Dedifferentiated amniotic fluid mesenchymal stem cell (primary cell): Measurements from ENCODE around the gene CYP4F11.
"Not testable (repeated sequence)": the region's sequence is repeated elsewhere in the genome, so short reads cannot be mapped to it uniquely, and the experiment has no call there.

Experiments used
- DNase-seq: peaks from one replicate; pipeline ENCODE4 v3.0.0-alpha.2; 2016; ENCODE audit errors: extremely low spot score

Gene CYP4F11

DNA sequence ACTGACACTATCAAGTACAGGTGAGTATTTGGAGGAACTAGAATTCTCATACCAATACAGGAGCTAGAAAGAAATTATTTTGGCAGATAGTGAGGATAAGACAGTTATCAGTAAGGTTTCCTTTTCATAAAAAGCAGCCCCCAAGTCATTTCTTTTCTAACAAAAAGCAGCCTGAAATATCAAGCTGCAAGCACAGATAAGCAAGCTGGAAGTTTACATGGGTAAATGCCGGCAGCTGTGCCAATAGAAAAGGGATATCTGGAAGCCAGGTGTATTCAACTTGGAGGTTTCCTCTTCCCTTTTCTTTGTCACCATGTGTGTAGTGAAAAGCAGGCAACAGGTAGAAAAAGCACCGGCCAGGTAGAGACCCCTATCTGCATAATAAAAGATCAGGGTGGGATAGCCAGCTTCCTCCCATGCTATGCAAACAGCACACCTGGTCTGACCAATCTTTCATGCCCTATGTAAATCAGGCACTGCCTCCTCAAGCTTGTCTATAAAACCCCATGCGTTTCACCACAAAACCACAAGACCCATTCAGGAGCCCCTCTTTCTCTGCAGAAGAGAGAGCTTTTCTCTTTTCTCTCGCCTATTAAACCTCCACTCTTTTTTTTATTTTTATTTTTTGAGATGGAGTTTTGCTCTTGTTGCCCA lies 59.4 kb downstream of the CYP4F11 start:
- no peak for DNase-seq

DNA sequence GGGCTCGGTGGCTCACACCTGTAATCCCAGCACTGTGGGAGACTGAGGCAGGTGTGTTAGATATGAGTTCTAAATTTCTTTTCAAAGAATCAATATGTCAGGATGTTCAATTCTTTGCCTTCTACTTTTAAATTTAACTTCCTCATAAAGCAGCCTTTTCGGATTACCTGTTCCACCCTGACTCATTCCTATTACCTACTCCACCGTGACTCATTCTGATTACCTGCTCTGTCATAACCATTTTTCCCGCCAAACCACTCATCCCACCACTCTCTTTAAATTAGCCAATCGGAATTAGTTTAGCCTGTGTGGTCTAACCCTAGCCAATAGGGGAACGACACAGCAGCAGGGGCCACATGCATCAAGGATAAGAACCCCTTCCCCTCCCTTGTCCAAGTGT lies 60.6 kb downstream of the CYP4F11 start:
- not testable (repeated sequence) for DNase-seq

DNA sequence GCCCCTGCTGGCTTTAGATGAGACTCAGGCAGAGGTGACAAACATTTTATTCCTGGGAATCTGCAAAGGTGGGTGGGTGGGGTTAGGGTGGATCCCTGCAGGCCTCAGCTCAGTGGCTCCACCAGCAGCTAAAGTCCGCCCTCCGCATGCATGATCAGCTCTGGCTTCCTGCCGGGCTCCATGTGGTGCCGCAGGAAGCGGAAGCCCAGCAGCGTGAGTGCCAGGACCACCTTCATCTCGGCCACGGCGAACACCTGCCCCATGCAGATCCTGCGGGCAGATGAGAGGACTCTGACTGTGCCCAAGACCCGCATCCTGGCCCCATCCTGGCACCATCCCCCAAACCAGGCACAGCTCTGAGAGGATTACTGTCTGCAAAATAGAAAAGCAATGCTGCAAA lies 62.8 kb downstream of the CYP4F11 start:
- DNase-seq, result no peak

DNA sequence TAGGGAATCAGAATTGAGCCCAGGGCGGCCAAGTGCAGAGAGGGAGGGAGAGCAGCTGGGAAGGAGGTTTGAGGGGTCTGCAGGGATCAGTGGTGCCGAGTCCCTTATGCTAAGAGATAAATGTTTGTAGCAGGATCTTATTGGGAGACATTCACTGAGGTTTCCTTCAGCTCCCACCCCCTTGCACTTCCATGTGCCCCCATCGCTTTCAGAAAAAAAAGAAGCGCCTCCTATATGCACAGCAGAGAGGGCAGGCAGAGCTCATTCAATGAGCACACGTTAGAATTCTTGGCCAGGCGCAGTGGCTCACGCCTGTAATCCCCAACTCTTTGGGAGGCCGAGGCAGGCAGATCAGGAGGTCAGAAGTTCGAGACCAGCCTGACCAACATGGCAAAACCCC lies 64.5 kb downstream of the CYP4F11 start:
- no peak for DNase-seq

DNA sequence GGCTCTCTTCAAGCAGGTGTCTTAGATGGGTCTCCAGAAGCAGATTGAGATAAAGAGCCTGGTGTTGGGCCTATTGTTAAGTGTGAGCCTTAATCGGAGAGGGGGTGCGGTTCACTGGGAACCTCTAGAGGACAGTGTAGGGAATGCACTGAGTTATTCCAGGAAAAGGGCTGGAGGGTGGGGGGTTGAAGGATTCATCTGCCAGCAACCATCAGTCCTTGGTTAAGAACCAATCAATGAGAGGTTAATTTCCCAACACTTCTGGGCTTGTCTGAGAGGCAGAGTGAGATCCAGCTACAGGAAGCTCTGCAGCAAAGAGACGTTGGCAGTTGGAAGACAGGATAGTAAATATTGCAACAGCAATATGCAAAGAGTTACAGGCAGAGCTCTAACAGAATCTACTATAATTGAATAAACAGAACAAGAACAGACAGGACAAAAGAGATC lies 65.2 kb downstream of the CYP4F11 start:
- DNase-seq, result no peak

DNA sequence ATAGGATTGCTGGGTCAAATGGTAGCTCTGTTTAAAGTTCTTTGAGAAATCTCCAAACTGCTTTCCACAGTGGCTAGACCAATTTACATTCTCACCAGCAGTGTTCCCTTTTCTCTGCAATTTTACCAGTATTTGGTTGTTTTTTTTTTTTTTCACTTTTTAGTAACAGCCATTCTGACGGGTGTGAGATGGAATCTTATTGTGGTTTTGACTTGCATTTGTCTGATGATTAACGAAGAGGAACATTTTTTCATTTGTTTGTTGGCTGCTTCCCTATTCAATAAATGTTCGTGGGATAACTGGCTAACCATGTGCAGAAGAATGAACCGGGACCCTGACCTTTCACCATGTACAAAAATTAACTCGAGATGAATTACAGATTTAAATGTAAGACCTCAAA lies 67.7 kb downstream of the CYP4F11 start:
- DNase-seq, result no peak

DNA sequence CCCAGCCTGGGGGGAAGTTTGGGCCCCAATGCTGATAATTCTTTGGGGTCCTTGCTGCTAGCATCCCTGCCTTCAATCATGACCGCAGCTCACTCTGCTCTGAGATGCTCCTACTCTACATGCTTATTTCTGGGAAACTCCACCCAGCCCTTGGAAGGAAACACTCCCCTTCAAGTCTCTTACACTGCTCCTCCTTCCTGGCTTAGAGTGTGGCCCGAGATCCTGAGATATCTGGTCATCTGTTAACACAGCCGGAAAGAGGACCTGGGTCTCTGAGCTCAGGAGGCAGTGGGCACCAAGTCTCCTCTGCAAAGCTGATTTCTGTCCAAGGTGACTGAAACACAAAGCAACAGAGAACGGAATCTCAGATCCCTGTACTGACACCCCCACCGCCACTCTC lies 69.5 kb downstream of the CYP4F11 start:
- no peak for DNase-seq

DNA sequence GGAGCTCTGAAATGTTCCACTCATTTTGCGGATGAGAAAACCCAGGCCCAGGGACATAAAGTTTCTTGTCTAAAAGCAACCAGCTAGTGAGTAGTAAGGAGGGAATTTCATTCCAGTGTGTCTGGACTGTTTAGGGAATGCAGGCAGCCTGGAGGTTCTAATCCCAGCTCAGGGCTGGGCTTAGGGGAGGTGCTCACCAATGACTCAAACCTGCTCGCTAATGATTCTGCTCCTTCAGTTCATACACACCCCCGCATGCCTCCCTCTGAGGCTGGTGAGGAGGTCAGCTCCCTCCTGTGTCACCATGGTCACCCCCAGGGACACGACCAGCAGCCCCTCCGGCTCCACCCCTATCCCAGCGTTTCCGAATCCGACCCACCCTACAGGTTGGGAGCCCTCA lies 71.1 kb downstream of the CYP4F11 start:
- no peak for DNase-seq

DNA sequence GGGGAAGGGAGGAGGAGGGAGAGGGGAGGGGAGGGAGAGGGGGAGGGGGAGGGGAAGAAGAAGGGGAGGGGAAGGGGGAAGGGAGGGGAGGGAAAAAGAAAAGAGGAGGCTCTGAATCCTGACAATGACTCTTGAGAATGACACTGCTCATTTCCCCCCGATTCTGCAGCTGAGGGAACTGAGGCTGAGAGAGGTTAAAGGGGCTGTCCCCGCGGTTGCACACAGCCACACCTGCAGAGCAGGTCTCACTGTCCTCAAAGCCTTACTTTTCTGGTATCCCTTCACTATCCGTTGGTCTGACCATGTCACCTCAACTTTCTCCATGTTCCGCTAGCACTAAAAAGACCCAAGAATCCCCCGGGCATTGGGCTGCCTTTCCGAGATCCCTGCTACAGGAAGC lies 71.9 kb downstream of the CYP4F11 start:
- DNase-seq, result no peak
